CD14-positive monocyte (primary cell): ENCODE results near the gene DENND5B. TPM values are rescaled to one million over a fixed set of nuclear protein-coding genes. Genes with fewer than 3 reads are reported as not detected.

Experiments used
- DNase-seq, 3 donors: peaks; one replicate each; pipeline ENCODE4 v3.0.0-alpha.2; 2011 to 2022
- H2AFZ ChIP-seq: 2 replicates; pipeline ENCODE4 v1.6.0; 2012; ENCODE audit warnings: mild to moderate bottlenecking, low read depth, low read length, inconsistent platforms; ENCODE audit not compliant: insufficient read depth, poor library complexity, severe bottlenecking
- H3K27ac ChIP-seq, 2 donors: 1 replicate in 1 of 2; 2 replicates in 1 of 2; pipeline ENCODE4 v1.5.1; 2012 to 2013; ENCODE audit warnings: low read length in 2 of 2, control low read depth in 1 of 2, inconsistent platforms in 1 of 2, low read depth in 1 of 2, mild to moderate bottlenecking in 1 of 2
- H3K27me3 ChIP-seq, 2 donors: one replicate each; pipeline versions ENCODE4 v1.6.0 to v1.6.1; 2011 to 2013; ENCODE audit warnings: low read length in 2 of 2; ENCODE audit not compliant: control insufficient read depth in 2 of 2, insufficient read depth in 2 of 2
- H3K36me3 ChIP-seq, 2 donors: replicated peaks in 1 of 2; 1 replicate in 1 of 2; 2 replicates in 1 of 2; pipeline versions ENCODE4 v1.5.1 to v1.6.1; 2012 to 2013; ENCODE audit warnings: low read length in 2 of 2, control low read depth in 1 of 2, inconsistent platforms in 1 of 2, mild to moderate bottlenecking in 1 of 2; ENCODE audit not compliant: insufficient read depth in 2 of 2, control insufficient read depth in 1 of 2
- H3K4me1 ChIP-seq, 2 donors: 1 replicate in 1 of 2; 2 replicates in 1 of 2; pipeline versions ENCODE4 v1.5.1 to v1.6.1; 2012 to 2013; ENCODE audit warnings: low read length in 2 of 2, control low read depth in 1 of 2, inconsistent platforms in 1 of 2, mild to moderate bottlenecking in 1 of 2, moderate library complexity in 1 of 2; ENCODE audit not compliant: insufficient read depth in 2 of 2, control insufficient read depth in 1 of 2
- H3K4me2 ChIP-seq: replicated peaks from 2 replicates; pipeline ENCODE3; 2012; ENCODE audit warnings: low read length, moderate library complexity, mild to moderate bottlenecking; ENCODE audit not compliant: poor library complexity, severe bottlenecking; ENCODE audit errors: extremely low read depth
- H3K4me3 ChIP-seq, 3 experiments: fragments of 200-600 bp in 1 of 3; sonication (generic) in 1 of 3; replicated peaks in 1 of 3; 1 replicate in 2 of 3; 2 replicates in 1 of 3; pipeline ENCODE4 v1.5.1; 2011 to 2013; ENCODE audit warnings: low read length in 3 of 3, mild to moderate bottlenecking in 3 of 3, control low read depth in 2 of 3, low read depth in 2 of 3, inconsistent platforms in 1 of 3, moderate library complexity in 1 of 3
- H3K79me2 ChIP-seq: 2 replicates; pipeline ENCODE4 v1.6.0; 2012; ENCODE audit warnings: mild to moderate bottlenecking, control low read depth, inconsistent platforms, low read length, moderate library complexity; ENCODE audit not compliant: insufficient read depth
- H3K9ac ChIP-seq: 2 replicates; pipeline ENCODE4 v1.6.0; 2017; ENCODE audit warnings: low read length, mild to moderate bottlenecking; ENCODE audit not compliant: insufficient read depth, poor library complexity, severe bottlenecking
- H3K9me3 ChIP-seq, 2 donors: replicated peaks in 1 of 2; 1 replicate in 1 of 2; 2 replicates in 1 of 2; pipeline versions ENCODE4 v1.5.1 to v1.6.1; 2012 to 2013; ENCODE audit warnings: low read length in 2 of 2, control low read depth in 1 of 2; ENCODE audit not compliant: control insufficient read depth in 1 of 2, insufficient read depth in 1 of 2
- H4K20me1 ChIP-seq: 2 replicates; pipeline ENCODE4 v1.6.0; 2012; ENCODE audit warnings: mild to moderate bottlenecking, low read length, control low read depth, moderate library complexity; ENCODE audit not compliant: insufficient read depth
- H3K27ac Mint-ChIP-seq, 7 donors: one replicate each; pipeline ENCODE4 v1.8.0; 2020; ENCODE audit warnings: mild to moderate bottlenecking in 7 of 7, mixed read lengths in 7 of 7, moderate library complexity in 6 of 7, inconsistent platforms in 2 of 7
- H3K27me3 Mint-ChIP-seq, 3 donors: one replicate each; pipeline ENCODE4 v1.8.0; 2021 to 2022; ENCODE audit warnings: low read depth in 3 of 3, mild to moderate bottlenecking in 3 of 3, mixed read lengths in 3 of 3, moderate library complexity in 3 of 3, inconsistent platforms in 1 of 3
- H3K36me3 Mint-ChIP-seq, 2 donors: one replicate each; pipeline ENCODE4 v1.8.0; 2020; ENCODE audit warnings: mixed read lengths in 2 of 2, inconsistent platforms in 1 of 2, mild to moderate bottlenecking in 1 of 2
- H3K4me1 Mint-ChIP-seq: one replicate; pipeline ENCODE4 v1.8.0; 2020; ENCODE audit warnings: mild to moderate bottlenecking, mixed read lengths
- H3K4me3 Mint-ChIP-seq, 2 donors: one replicate each; pipeline ENCODE4 v1.8.0; 2020; ENCODE audit warnings: mild to moderate bottlenecking in 2 of 2, mixed read lengths in 2 of 2, moderate library complexity in 1 of 2
- H3K9me3 Mint-ChIP-seq, 7 donors: one replicate each; pipeline ENCODE4 v1.8.0; 2020 to 2022; ENCODE audit warnings: mixed read lengths in 7 of 7, mild to moderate bottlenecking in 6 of 7, moderate library complexity in 6 of 7, inconsistent platforms in 2 of 7
- WGBS: methylation state at CpG from one replicate; pipeline ENCODE4 v1.1.5; 2013; ENCODE audit warnings: missing lambda C conversion rate; ENCODE audit not compliant: insufficient coverage; 5-methylcytosine and 5-hydroxymethylcytosine counted together
- intact Hi-C, 2 donors: fragments of 100-400 bp; cut with micrococcal nuclease; formaldehyde crosslinking; loops; one replicate each; pipeline versions ENCODE4 v1.15.0 to v1.15.1; 2023
- polyA minus RNA-seq: library from RNA; depleted of rRNA, polyadenylated mRNA; stranded (reverse); fragments of >200 nt; gene quantifications from 2 replicates; pipeline ENCODE4 v1.2.3, GENCODE V29; 2012
- polyA plus RNA-seq, 3 donors: library from polyadenylated mRNA; depleted of rRNA in 1 of 3; unstranded in 2 of 3; stranded (reverse) in 1 of 3; fragments of 300-500 nt in 2 of 3; fragments of >200 nt in 1 of 3; fragmentation: Illumina TruSeq in 2 of 3; gene quantifications; 1 replicate in 2 of 3; 2 replicates in 1 of 3; pipeline ENCODE4 v1.2.3, GENCODE V29; 2012 to 2021
- total RNA-seq, 12 experiments: library from RNA in 1 of 12; stranded (reverse) in 1 of 12; fragments of 120-200 nt in 1 of 12; gene quantifications; one replicate each; pipeline ENCODE4 v1.2.4 and lab custom pipeline; 2013 to 2026; ENCODE audit warnings: mixed read lengths in 6 of 12, inconsistent platforms in 1 of 12
- TF ChIP-seq, protein P1 (sequence below): fragments of 200-600 bp; IDR thresholded peaks from one replicate; pipeline ENCODE4 v1.8.0; 2022; ENCODE audit warnings: antibody characterized with exemption, mild to moderate bottlenecking

Gene DENND5B
- total RNA-seq (2013), result 0.77 TPM
- polyA plus RNA-seq (under 1 TPM; 0.23 to 0.36 (median 0.36) TPM), polyA minus RNA-seq (0.28 and 0.96 TPM in 2 replicates), total RNA-seq (lab: John Stamatoyannopoulos, UW) (2.6 to 32.5 (median 4.7) reads per million in 11 experiments)

DNA sequence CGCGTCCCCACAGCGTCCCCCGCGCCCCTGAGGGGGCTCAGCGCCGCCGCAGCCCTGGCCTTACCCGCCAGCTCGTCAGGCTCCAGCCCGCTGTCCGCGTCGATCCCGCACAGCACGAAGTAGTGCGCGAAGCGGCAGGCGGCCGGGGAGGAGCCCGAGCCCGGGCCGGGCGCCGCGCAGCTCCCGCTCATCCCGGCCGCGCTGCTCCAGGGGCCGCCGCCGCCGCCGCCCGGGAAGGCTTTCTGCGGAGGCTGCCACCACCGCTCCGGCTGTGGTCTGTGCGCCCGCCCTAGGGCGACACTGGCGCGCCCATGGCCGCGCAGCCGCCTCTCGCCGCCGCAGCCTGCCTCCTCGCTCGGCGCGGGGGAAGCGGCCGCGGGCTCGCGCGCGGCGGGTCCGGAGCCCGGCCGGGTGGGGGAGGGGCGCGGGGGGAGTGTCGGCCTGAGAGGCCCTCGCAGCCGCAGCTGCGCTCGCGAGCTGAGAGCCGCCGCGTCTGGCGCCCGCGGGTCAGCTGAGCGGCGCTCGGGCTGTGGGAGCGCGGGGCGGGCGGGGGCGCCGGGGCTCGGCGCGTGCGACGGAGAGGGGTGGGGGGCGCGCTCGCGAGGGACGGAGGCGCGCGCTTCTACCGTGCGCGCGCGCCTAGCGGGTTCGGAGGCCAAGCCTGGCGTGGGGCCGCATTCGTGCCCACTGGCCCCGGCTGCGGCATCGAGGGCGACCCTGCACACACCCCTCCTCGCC lies at the start of gene DENND5B:
Gene DENND5B (minus strand): TSS at position 495 of the 738 bp plus-strand sequence. CDS start 304 bp downstream, at position 191.
- Histone ChIP-seq H3K27me3 (peaks cover 11 to 17% of the 10 kb centered on the region in 2 donors), H3K36me3 (no peaks in the 10 kb centered on the region), H3K9ac (peak within 1 kb of the TSS; percentile 75), H3K27ac (peak within 1 kb of the TSS in 1 of 2 donors; percentile 50), H3K79me2 (peaks cover 4% of the 10 kb centered on the region), H3K9me3 (no peaks in the 10 kb centered on the region), H3K4me1 (peaks cover 10 to 16% of the 10 kb centered on the region in 2 donors), H4K20me1 (no peaks in the 10 kb centered on the region), H3K4me2 (peak within 1 kb of the TSS; percentile 98), H2AFZ (peak within 1 kb of the TSS; percentile 92), H3K4me3 (peak within 1 kb of the TSS; percentile 49 to 89 (median 68))
- peaks cover 19 to 41% (median 27%) of the 10 kb centered on the region in 3 donors for H3K27me3 Mint-ChIP-seq
- under 1% methylated on average over 113 of the region's 117 CpGs for WGBS
- DNase-seq, result peak; percentile 12 to 31 (median 26)
- H3K9me3 Mint-ChIP-seq, result peaks cover 0 to 9% (median 0%) of the 10 kb centered on the region in 7 donors
- peak within 1 kb of the TSS in 3 of 7 donors; percentile 42 to 81 (median 45) for H3K27ac Mint-ChIP-seq
- H3K36me3 Mint-ChIP-seq, result peaks cover 0 to 4% of the 10 kb centered on the region in 2 donors
- intact Hi-C loops, result no loop called here
- TF ChIP-seq, protein P1, sequence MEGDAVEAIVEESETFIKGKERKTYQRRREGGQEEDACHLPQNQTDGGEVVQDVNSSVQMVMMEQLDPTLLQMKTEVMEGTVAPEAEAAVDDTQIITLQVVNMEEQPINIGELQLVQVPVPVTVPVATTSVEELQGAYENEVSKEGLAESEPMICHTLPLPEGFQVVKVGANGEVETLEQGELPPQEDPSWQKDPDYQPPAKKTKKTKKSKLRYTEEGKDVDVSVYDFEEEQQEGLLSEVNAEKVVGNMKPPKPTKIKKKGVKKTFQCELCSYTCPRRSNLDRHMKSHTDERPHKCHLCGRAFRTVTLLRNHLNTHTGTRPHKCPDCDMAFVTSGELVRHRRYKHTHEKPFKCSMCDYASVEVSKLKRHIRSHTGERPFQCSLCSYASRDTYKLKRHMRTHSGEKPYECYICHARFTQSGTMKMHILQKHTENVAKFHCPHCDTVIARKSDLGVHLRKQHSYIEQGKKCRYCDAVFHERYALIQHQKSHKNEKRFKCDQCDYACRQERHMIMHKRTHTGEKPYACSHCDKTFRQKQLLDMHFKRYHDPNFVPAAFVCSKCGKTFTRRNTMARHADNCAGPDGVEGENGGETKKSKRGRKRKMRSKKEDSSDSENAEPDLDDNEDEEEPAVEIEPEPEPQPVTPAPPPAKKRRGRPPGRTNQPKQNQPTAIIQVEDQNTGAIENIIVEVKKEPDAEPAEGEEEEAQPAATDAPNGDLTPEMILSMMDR, result no peak
- H3K4me1 Mint-ChIP-seq, result peaks cover 15% of the 10 kb centered on the region
- peak within 1 kb of the TSS; percentile 96 to 99 for H3K4me3 Mint-ChIP-seq

GRCh38 chr12:31634620-31635019 lies 43.7 kb upstream of the DENND5B start:
- WGBS, result no CpG with 5 or more reads among the region's 1 CpG
- Mint-ChIP-seq H3K36me3 (no peaks in the 10 kb centered on the region), H3K4me3 (peak overlapping the region in 1 of 2 donors; percentile 1), H3K27me3 (peaks cover 1 to 3% (median 2%) of the 10 kb centered on the region in 3 donors), H3K27ac (peak overlapping the region in 2 of 7 donors; percentile 1 to 23), H3K9me3 (peaks cover 0 to 2% (median 0%) of the 10 kb centered on the region in 7 donors), H3K4me1 (peaks cover 29% of the 10 kb centered on the region)
- no peaks in the 10 kb centered on the region for H3K27me3 ChIP-seq
- TF ChIP-seq, protein P1, result no peak
- H4K20me1 ChIP-seq, result no peaks in the 10 kb centered on the region
- no peak overlapping the region for H3K9ac ChIP-seq
- no peak overlapping the region for H3K4me2 ChIP-seq
- no peaks in the 10 kb centered on the region for H3K79me2 ChIP-seq
- H3K4me3 ChIP-seq, result no peak overlapping the region
- H3K9me3 ChIP-seq, result no peaks in the 10 kb centered on the region
- no peak overlapping the region for H2AFZ ChIP-seq
- intact Hi-C loops, result loop anchor here in 1 of 2 donors (5.0 kb wide), 1 partner anchor 232 kb away; no protein-coding TSS in a partner anchor
- peaks cover 23% of the 10 kb centered on the region in 2 donors for H3K4me1 ChIP-seq
- no peak overlapping the region for H3K27ac ChIP-seq
- H3K36me3 ChIP-seq, result no peaks in the 10 kb centered on the region
- DNase-seq, result no peak
